HepG2 (cell line): ENCODE data around the gene CYB5B. TPM values are rescaled to one million over a fixed set of nuclear protein-coding genes. Genes with fewer than 3 reads are reported as not detected.

Experiments
- ATAC-seq: fragments of 200-7000 bp; cut with Tn5 transposase; 3 replicates; pipeline ENCODE4 v1.9.1; 2020; ENCODE audit warnings: mild to moderate bottlenecking, moderate library complexity
- BruUV-seq: library from RNA; stranded (reverse); fragments of 400-500 nt; replicated peaks from 2 replicates; lab custom pipeline; 2021; lab: Mats Ljungman, UMichigan
- CTCF ChIA-PET: fragments of 300-600 bp; formaldehyde crosslinking; extraction: SDS; loops from one replicate; lab custom pipeline; 2021; ENCODE audit warnings: low total read pairs, inconsistent platforms, low intra/inter-chr PET ratio; lab: Yijun Ruan, JAX
- POLR2A ChIA-PET: fragments of 350-600 bp; sonication (Branson Sonifier 250); formaldehyde crosslinking; loops from one replicate; lab custom pipeline; 2020; ENCODE audit warnings: antibody characterized with exemption, inconsistent platforms; lab: Yijun Ruan, JAX
- DNase-seq: peaks from one replicate; pipeline ENCODE4 v3.0.0-alpha.2; 2015; ENCODE audit warnings: low spot score
- FAIRE-seq: peaks from 3 replicates; lab custom pipeline; 2011; peaks lifted over from hg19 to GRCh38; lab: Jason Lieb, UNC
- H2AFZ ChIP-seq: one replicate; pipeline ENCODE4 v1.6.1; 2011; ENCODE audit warnings: low read length, inconsistent platforms
- H3K27ac ChIP-seq: fragments of 300-600 bp; 3 replicates; pipeline ENCODE4 v1.8.0; 2011; ENCODE audit warnings: mixed run types, mild to moderate bottlenecking, mixed read lengths, low read length, inconsistent platforms; ENCODE audit not compliant: insufficient read depth; ENCODE audit errors: extremely low read length
- H3K27me3 ChIP-seq, 2 experiments: fragments of 200-600 bp in 1 of 2; 2 replicates in 1 of 2; 3 replicates in 1 of 2; pipeline versions ENCODE4 v1.6.0 to v1.8.0; 2011; ENCODE audit warnings: low read length in 2 of 2, mild to moderate bottlenecking in 2 of 2, moderate library complexity in 2 of 2, inconsistent platforms in 1 of 2; ENCODE audit not compliant: insufficient read depth in 2 of 2, control insufficient read depth in 1 of 2
- H3K36me3 ChIP-seq, 2 experiments: fragments of 200-600 bp in 1 of 2; replicated peaks in 1 of 2; 2 replicates in 1 of 2; 3 replicates in 1 of 2; pipeline versions ENCODE4 v1.5.1 to v1.8.0; 2011; ENCODE audit warnings: low read length in 2 of 2, inconsistent platforms in 1 of 2; ENCODE audit not compliant: insufficient read depth in 2 of 2, control insufficient read depth in 1 of 2
- H3K4me1 ChIP-seq: 2 replicates; pipeline ENCODE4 v1.5.1; 2012; ENCODE audit warnings: low read length, inconsistent platforms; ENCODE audit not compliant: insufficient read depth
- H3K4me2 ChIP-seq: 2 replicates; pipeline ENCODE4 v1.6.0; 2011; ENCODE audit warnings: low read depth, low read length, inconsistent platforms
- H3K4me3 ChIP-seq, 3 experiments: fragments of 200-600 bp in 1 of 3; sonication (generic), shearing (Covaris generic) in 1 of 3; replicated peaks in 1 of 3; 2 replicates each; pipeline ENCODE4 v1.5.1; 2011 to 2016; ENCODE audit warnings: low read length in 3 of 3, inconsistent platforms in 2 of 3, low read depth in 2 of 3, mild to moderate bottlenecking in 2 of 3, control low read depth in 1 of 3, mixed read lengths in 1 of 3; ENCODE audit not compliant: insufficient read depth in 1 of 3
- H3K79me2 ChIP-seq: one replicate; pipeline ENCODE4 v1.6.1; 2011; ENCODE audit warnings: low read length, inconsistent platforms; ENCODE audit not compliant: insufficient read depth
- H3K9ac ChIP-seq: 2 replicates; pipeline ENCODE4 v1.6.0; 2011; ENCODE audit warnings: mild to moderate bottlenecking, low read depth, low read length, inconsistent platforms; ENCODE audit not compliant: insufficient read depth
- H3K9me3 ChIP-seq: 2 replicates; pipeline ENCODE4 v1.5.1; 2012; ENCODE audit warnings: mild to moderate bottlenecking, low read length
- H4K20me1 ChIP-seq: 2 replicates; pipeline ENCODE4 v1.6.0; 2011; ENCODE audit warnings: inconsistent platforms, mild to moderate bottlenecking, low read length, moderate library complexity; ENCODE audit not compliant: insufficient read depth
- ARNT2 ChIP-seq: sonication (generic); formaldehyde crosslinking; IDR thresholded peaks from 2 replicates; pipeline ENCODE4 v1.8.0; 2022; ENCODE audit warnings: mild to moderate bottlenecking, low read depth, missing genetic modification reagents, moderate library complexity
- ATF1 ChIP-seq: IDR thresholded peaks from 2 replicates; pipeline ENCODE4 v1.6.1; 2016; ENCODE audit warnings: mild to moderate bottlenecking, control low read depth
- ATF4 ChIP-seq, 2 experiments: fragments of 450-650 bp in 1 of 2; sonication (generic) in 1 of 2; formaldehyde crosslinking; IDR thresholded peaks; 2 replicates each; pipeline versions ENCODE4 v1.5.0 to v1.8.0; 2020 to 2022; ENCODE audit warnings: mild to moderate bottlenecking in 1 of 2, missing genetic modification reagents in 1 of 2
- DPF2 ChIP-seq: sonication (generic); formaldehyde crosslinking; IDR thresholded peaks from 2 replicates; pipeline ENCODE4 v1.4.0; 2020; ENCODE audit warnings: mild to moderate bottlenecking, low read depth, missing genetic modification reagents, borderline replicate concordance
- KIAA2018 ChIP-seq: sonication (generic); formaldehyde crosslinking; IDR thresholded peaks from 2 replicates; pipeline ENCODE4 v1.5.0; 2020; ENCODE audit warnings: mild to moderate bottlenecking, missing genetic modification reagents, borderline replicate concordance
- NCOA1 ChIP-seq: sonication (generic); formaldehyde crosslinking; IDR thresholded peaks from 2 replicates; pipeline ENCODE4 v1.9.0; 2021; ENCODE audit warnings: missing genetic modification reagents
- REL ChIP-seq: sonication (generic); formaldehyde crosslinking; conservative IDR thresholded peaks from 2 replicates; pipeline ENCODE4 v1.8.0; 2022; ENCODE audit warnings: mild to moderate bottlenecking, missing genetic modification reagents, moderate library complexity
- SMARCE1 ChIP-seq: fragments of 450-650 bp; IDR thresholded peaks from 2 replicates; pipeline ENCODE4 v1.6.1; 2017; ENCODE audit warnings: borderline replicate concordance
- SNAPC2 ChIP-seq: sonication (generic); formaldehyde crosslinking; IDR thresholded peaks from 2 replicates; pipeline ENCODE4 v1.8.1; 2022; ENCODE audit warnings: mild to moderate bottlenecking, missing genetic modification reagents
- ZBTB38 ChIP-seq: sonication (generic); formaldehyde crosslinking; IDR thresholded peaks from 2 replicates; pipeline ENCODE4 v1.5.1; 2020; ENCODE audit warnings: mild to moderate bottlenecking, missing genetic modification reagents
- ZNF362 ChIP-seq: sonication (generic); formaldehyde crosslinking; IDR thresholded peaks from 2 replicates; pipeline ENCODE4 v1.4.0; 2020; ENCODE audit warnings: missing genetic modification reagents, mild to moderate bottlenecking, borderline replicate concordance
- ZSCAN12 ChIP-seq: sonication (generic); formaldehyde crosslinking; IDR thresholded peaks from 2 replicates; pipeline ENCODE4 v1.9.0; 2021; ENCODE audit warnings: mild to moderate bottlenecking, missing genetic modification reagents
- ZSCAN31 ChIP-seq: sonication (generic); formaldehyde crosslinking; IDR thresholded peaks from 2 replicates; pipeline ENCODE4 v1.5.0; 2020; ENCODE audit warnings: low read depth, mild to moderate bottlenecking, missing genetic modification reagents
- WGBS: methylation state at CpG from one replicate; pipeline ENCODE4 v1.1.6; 2017; ENCODE audit warnings: low lambda C conversion rate; 5-methylcytosine and 5-hydroxymethylcytosine counted together
- in situ Hi-C: cut with HindIII; loops from 2 replicates; pipeline ENCODE4 v1.10.0; 2017; ENCODE audit warnings: low pct_unique_long_range_greater_than_20kb; ENCODE audit not compliant: extremely low pct_ligation_motif_present
- intact Hi-C: fragments of 100-400 bp; cut with micrococcal nuclease; formaldehyde crosslinking; loops from one replicate; pipeline ENCODE4 v1.10.0; 2022; ENCODE audit not compliant: unreplicated experiment
- polyA plus RNA-seq, 8 experiments: library from polyadenylated mRNA; depleted of rRNA in 3 of 8; stranded (reverse) in 7 of 8; unstranded in 1 of 8; fragments of >200 nt; fragmentation: Illumina TruSeq in 4 of 8; extraction: Trizol in 4 of 8; gene quantifications; 2 replicates each; pipeline versions ENCODE4 v1.2.1 to v1.2.3, GENCODE V29; 2011 to 2016; ENCODE audit warnings: low read depth in 4 of 8, missing spikeins in 1 of 8, mixed read lengths in 1 of 8; ENCODE audit not compliant: insufficient read depth in 1 of 8
- total RNA-seq, 5 experiments: library from RNA; depleted of rRNA; stranded (reverse); fragments of >200 nt; fragmentation: Illumina TruSeq; extraction: Trizol; gene quantifications; 2 replicates each; pipeline ENCODE4 v1.2.3, GENCODE V29; 2016; ENCODE audit warnings: low read depth in 1 of 5

CYB5B gene
- total and polyA plus RNA-seq, 2 of the 13 experiments (the other 11 are each of a cell fraction or from before 2014, with no cell fraction given), result 234 to 432 TPM

GRCh38 chr16:69378036-69378435 is 46.4 kb upstream of the CYB5B start:
- FAIRE-seq, result peak; percentile 53
- H3K27ac ChIP-seq, result peak overlapping the region; percentile 52
- H3K79me2 ChIP-seq, result peaks cover 21% of the 10 kb centered on the region
- ChIA-PET CTCF (no interaction called here), POLR2A (interaction anchor here (0.6 to 2.4 kb wide), 4 partner anchors 18 to 39 kb away, joined by 3 to 14 read pairs (median 4); no protein-coding TSS in a partner anchor)
- no peak overlapping the region for H3K4me3 ChIP-seq
- no peak overlapping the region for H3K4me2 ChIP-seq
- no peaks in the 10 kb centered on the region for H3K9me3 ChIP-seq
- in situ Hi-C loops (no loop called here), intact Hi-C loops (no loop called here)
- no TSS peak for BruUV-seq
- DNase-seq, result peak; percentile 52
- no peaks in the 10 kb centered on the region for H4K20me1 ChIP-seq
- ATAC-seq, result peak; percentile 86
- peak overlapping the region; percentile 12; the same call in 1 of the 2 replicates for H3K9ac ChIP-seq
- H3K27me3 ChIP-seq, result no peaks in the 10 kb centered on the region; a peak in 1 of 5 replicates
- H3K36me3 ChIP-seq, result peaks cover 11 to 42% of the 10 kb centered on the region in 2 experiments
- H3K4me1 ChIP-seq, result peaks cover 66% of the 10 kb centered on the region
- WGBS, result 16% methylated on average over 1 of the region's 1 CpG
- no peak overlapping the region for H2AFZ ChIP-seq
- no peak for TF ChIP-seq REL (CRISPR knock-in tag)
- no peak for TF ChIP-seq SNAPC2 (CRISPR knock-in tag)
- no peak for TF ChIP-seq ATF4 (CRISPR knock-in tag; IDR thresholded peaks at IDR 0.05)
- no peak for TF ChIP-seq ATF1 (CRISPR knock-in tag)
- no peak for TF ChIP-seq ZSCAN12
- TF ChIP-seq SMARCE1, result no peak
- TF ChIP-seq ZBTB38 (CRISPR knock-in tag), result no peak
- TF ChIP-seq ZSCAN31 (CRISPR knock-in tag), result no peak
- no peak for TF ChIP-seq ARNT2
- TF ChIP-seq ZNF362 (CRISPR knock-in tag), result no peak
- no peak for TF ChIP-seq KIAA2018 (CRISPR knock-in tag)
- no peak for TF ChIP-seq NCOA1 (CRISPR knock-in tag)
- TF ChIP-seq DPF2 (CRISPR knock-in tag), result no peak
